Measurements from ENCODE around the gene MYBPHL. TPM values are rescaled to one million over a fixed set of nuclear protein-coding genes. Genes with fewer than 3 reads are reported as not detected.

The MYBPHL gene, protein sequence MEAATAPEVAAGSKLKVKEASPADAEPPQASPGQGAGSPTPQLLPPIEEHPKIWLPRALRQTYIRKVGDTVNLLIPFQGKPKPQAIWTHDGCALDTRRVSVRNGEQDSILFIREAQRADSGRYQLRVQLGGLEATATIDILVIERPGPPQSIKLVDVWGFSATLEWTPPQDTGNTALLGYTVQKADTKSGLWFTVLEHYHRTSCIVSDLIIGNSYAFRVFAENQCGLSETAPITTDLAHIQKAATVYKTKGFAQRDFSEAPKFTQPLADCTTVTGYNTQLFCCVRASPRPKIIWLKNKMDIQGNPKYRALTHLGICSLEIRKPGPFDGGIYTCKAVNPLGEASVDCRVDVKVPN
- not detected for total RNA-seq

DNA sequence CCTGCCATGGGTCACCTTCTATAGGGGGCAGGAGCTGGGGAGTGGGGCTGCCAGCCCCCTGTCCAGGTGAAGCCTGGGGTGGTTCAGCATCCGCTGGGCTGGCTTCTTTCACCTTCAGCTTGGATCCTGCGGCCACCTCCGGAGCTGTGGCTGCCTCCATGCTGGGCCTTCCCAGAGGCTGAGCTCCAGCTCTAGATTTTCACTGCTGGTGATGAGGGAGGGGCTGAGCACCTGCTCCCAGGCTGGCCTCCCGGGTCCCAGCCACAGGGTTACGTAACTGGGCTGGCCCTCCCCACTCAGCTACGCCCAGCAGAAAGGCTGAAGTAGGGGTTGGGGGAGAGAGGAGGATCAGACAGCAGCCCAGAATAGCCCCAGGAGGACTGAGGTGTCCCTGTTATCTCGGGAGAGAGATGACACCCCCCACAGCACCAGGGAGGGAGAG lies at the start of gene MYBPHL:
Gene MYBPHL (minus strand): TSS at position 180 of the 442 bp plus-strand sequence. CDS start 20 bp downstream, at position 160.
- ATAC-seq (no peak), DNase-seq (no peak)
- Mint-ChIP-seq H3K4me3 (no peak within 1 kb of the TSS), H3K9me3 (no peaks in the 10 kb centered on the region), H3K36me3 (ENCODE audit: insufficient read depth) (no peaks in the 10 kb centered on the region), H3K4me1 (ENCODE audit: low read depth) (no peaks in the 10 kb centered on the region), H3K27me3 (ENCODE audit: low read depth) (peaks cover 14% of the 10 kb centered on the region)

DNA sequence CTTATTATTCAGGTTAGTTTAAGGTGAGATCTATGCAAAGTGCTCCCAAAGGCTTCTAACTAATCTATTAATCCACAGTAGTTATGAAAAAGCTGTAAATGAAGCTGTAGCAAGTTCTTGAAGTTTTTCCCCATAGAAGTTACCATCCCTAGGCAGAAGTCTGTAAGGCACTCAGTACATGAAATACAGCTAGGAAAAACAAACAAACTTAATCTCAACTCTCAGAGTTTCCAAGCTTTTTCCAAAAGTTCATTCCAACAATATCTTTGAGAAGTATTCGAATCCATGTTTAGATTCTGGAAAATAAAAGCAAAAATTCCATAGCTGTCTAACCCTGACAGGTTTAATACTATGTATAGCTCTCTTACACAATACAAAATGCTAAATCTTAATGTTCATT lies 49.7 kb upstream of the MYBPHL start:
- no peak overlapping the region for H3K4me3 Mint-ChIP-seq
- no peaks in the 10 kb centered on the region for H3K9me3 Mint-ChIP-seq
- no peaks in the 10 kb centered on the region for H3K36me3 Mint-ChIP-seq (ENCODE audit: insufficient read depth)
- no peak for DNase-seq
- H3K27me3 Mint-ChIP-seq (ENCODE audit: low read depth) = peaks cover 3% of the 10 kb centered on the region
- no peaks in the 10 kb centered on the region for H3K4me1 Mint-ChIP-seq (ENCODE audit: low read depth)
- no peak for ATAC-seq

DNA sequence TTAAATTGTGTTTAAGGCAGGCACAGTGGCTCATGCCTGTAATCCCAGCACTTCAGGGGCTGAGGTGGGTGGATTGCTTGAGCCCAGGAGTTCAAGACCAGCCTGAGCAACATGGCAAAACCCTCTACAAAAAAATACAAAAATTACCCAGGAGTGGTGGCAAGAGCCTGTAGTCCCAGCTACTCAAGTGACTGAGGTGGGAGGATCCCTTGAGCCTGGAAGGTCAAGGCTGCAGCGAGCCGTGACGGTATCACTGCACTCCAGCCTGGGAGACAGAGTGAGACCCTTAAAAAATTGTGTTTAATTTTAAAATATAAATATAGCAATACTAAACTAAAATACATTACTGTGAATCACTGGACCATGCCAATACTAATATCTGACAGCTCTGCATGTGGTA lies 48.1 kb upstream of the MYBPHL start:
- Mint-ChIP-seq H3K4me3 (no peak overlapping the region), H3K36me3 (ENCODE audit: insufficient read depth) (no peaks in the 10 kb centered on the region), H3K4me1 (ENCODE audit: low read depth) (no peaks in the 10 kb centered on the region), H3K9me3 (no peaks in the 10 kb centered on the region), H3K27me3 (ENCODE audit: low read depth) (no peaks in the 10 kb centered on the region)
- DNase-seq = no peak
- ATAC-seq = no peak

DNA sequence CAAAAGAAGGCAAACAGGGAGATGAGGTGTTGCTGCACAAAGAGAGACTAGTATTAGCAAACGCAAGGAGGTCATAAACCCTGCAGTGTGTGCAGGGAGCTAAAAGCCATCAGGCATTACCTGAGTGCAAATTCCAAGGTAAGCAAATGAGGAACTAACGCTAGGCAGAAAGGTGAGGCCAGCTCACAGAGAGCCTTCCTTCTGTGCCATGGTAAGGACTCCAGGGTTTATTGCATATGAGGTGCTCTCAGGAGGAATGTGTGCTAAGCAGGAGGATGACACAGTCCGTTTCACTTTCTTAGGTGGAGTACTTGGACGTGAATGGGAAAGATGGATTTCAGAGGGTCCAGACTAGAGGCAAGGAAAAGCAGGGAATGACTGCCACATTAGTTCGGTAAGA lies 44.6 kb upstream of the MYBPHL start:
- H3K36me3 Mint-ChIP-seq (ENCODE audit: insufficient read depth) = no peaks in the 10 kb centered on the region

DNA sequence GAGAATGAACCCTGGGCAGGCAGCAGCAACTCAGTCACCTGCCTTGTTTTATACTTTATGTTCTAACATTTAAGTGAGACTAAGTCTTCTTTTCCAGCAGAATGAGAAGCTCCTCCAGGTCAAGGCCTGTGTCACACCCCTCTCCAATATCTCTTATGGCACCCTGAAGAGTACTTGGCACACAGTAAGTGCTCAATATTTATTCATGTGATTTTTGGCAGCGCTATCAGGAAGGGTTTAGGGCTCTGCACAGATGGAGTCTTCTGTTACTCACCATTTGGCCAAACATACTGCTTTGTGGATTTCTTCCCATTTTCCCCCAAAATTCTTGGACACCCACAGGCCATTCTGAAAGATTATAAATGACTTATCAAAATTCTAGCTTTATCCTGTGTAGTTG lies 43.8 kb upstream of the MYBPHL start:
- no peak overlapping the region for H3K4me3 Mint-ChIP-seq
- H3K36me3 Mint-ChIP-seq (ENCODE audit: insufficient read depth) = no peaks in the 10 kb centered on the region
- ATAC-seq = no peak
- no peaks in the 10 kb centered on the region for H3K9me3 Mint-ChIP-seq
- H3K27me3 Mint-ChIP-seq (ENCODE audit: low read depth) = no peaks in the 10 kb centered on the region
- DNase-seq = no peak
- no peaks in the 10 kb centered on the region for H3K4me1 Mint-ChIP-seq (ENCODE audit: low read depth)

More for the DNA sequence above, 44.6 kb upstream of the MYBPHL start:
- no peaks in the 10 kb centered on the region for H3K27me3 Mint-ChIP-seq (ENCODE audit: low read depth)
- DNase-seq (no peak), ATAC-seq (no peak)
- no peaks in the 10 kb centered on the region for H3K4me1 Mint-ChIP-seq (ENCODE audit: low read depth)
- no peak overlapping the region for H3K4me3 Mint-ChIP-seq
- no peaks in the 10 kb centered on the region for H3K9me3 Mint-ChIP-seq

DNA sequence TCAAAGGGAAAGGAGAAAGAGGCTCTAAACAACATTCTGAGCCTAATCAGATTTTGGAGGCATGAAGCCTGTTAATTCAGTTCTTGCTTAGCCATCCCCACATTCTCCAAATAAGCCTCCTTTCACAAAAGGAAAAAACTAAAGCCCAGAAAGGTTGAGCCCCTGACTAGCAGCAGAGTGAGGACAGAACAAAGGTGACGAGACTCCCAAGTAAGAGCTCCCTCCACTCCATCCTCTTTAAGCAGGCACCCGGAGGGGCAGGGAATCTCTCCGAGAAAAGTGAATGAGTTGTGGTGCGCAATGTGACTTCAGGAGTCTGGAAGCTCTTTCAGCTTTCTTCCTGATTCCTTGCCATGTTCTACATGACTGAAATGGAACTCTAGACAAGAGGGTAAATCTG lies 43.4 kb upstream of the MYBPHL start:
- DNase-seq (no peak), ATAC-seq (no peak)
- H3K4me1 Mint-ChIP-seq (ENCODE audit: low read depth) = no peaks in the 10 kb centered on the region
- no peaks in the 10 kb centered on the region for H3K27me3 Mint-ChIP-seq (ENCODE audit: low read depth)
- no peak overlapping the region for H3K4me3 Mint-ChIP-seq
- no peaks in the 10 kb centered on the region for H3K36me3 Mint-ChIP-seq (ENCODE audit: insufficient read depth)
- H3K9me3 Mint-ChIP-seq = no peaks in the 10 kb centered on the region

DNA sequence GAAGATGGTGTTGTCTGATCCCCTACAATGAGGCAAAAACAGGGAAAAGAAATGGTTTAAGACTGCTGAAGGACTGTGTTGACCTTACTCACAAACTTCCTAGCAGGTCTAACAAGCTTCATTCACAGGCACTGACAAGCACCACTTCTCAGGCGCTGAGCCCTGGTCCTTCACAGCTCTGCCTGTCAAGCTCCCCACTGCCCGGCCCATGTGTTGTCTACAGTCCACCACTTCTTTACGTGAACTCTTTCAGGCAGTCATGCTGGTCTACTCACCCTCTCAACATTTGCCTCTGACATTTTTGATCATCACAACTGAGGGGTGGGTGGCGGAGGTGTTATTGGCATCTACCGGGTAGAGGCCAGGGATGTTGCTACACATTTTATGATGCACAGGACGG lies 40.7 kb upstream of the MYBPHL start:
- peaks cover 9% of the 10 kb centered on the region for H3K27me3 Mint-ChIP-seq (ENCODE audit: low read depth)
- ATAC-seq (no peak), DNase-seq (no peak)
- H3K9me3 Mint-ChIP-seq = no peaks in the 10 kb centered on the region
- no peak overlapping the region for H3K4me3 Mint-ChIP-seq
- no peaks in the 10 kb centered on the region for H3K4me1 Mint-ChIP-seq (ENCODE audit: low read depth)
- H3K36me3 Mint-ChIP-seq (ENCODE audit: insufficient read depth) = no peaks in the 10 kb centered on the region

DNA sequence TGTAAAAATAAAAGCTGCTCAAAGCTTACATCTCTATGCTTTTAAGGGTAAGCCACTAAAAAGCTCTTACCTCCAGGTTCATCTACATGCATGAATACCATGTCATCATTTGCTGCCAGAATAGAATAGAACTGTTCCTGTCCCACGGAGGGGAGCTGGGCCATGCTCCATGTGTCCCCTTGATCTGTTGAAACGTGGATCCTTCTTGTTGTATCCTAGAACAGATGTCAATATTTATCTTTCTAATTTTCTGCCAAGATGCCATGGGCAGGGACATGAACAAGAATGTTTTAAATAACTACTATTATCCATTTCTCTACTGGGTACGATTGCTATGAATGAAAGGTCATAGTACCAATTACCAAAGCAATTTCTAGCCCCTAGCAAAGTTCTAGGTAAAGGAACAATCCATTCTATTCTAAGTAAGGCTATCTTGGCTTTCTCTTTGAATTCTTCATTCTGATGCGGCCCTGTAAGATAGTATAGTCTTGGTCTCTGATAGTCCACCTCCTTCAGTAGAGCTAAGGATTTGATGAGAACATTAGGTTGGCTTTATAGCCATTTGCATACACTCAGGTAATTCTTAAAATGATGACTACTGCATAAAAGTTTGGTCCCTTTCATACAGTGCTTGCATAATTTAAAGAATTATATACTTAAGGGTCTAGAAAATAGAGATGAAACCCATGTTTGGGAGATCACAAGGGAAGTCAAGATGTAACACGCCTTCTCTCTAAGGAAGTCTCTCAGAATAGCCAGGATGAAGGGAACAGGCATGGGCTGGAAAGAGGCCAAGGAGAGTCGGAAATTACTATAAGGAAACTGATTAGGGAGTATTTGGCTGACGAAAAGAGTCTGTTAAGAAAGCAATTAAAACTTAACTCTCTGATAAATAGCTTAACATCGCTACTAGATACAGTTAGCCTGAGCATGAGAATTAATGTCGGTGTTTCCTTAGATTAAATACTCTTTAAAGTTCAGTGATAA lies 35.4 kb upstream of the MYBPHL start:
- DNase-seq (no peak), ATAC-seq (no peak)
- H3K27me3 Mint-ChIP-seq (ENCODE audit: low read depth) = peaks cover 9% of the 10 kb centered on the region
- no peak overlapping the region for H3K4me3 Mint-ChIP-seq
- H3K9me3 Mint-ChIP-seq = no peaks in the 10 kb centered on the region
- H3K36me3 Mint-ChIP-seq (ENCODE audit: insufficient read depth) = no peaks in the 10 kb centered on the region
- no peaks in the 10 kb centered on the region for H3K4me1 Mint-ChIP-seq (ENCODE audit: low read depth)

DNA sequence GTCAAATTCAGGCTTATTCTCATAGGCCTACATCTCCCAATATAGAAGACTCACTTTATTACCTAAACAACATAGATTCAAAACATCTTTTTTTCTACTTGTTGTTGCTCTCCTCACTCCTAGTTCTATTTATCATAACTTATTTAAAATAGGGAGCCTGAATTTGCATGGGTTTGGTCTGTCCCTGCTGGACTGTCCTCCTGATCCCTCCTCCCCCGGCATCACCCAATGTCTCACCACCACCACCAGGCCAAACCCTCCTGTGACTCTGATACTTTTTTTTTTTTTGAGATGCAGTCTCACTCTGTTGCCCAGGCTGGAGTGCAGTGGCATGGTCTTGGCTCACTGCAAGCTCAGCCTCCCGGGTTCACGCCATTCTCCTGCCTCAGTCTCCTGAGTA lies 31.8 kb upstream of the MYBPHL start:
- no peak for ATAC-seq

DNA sequence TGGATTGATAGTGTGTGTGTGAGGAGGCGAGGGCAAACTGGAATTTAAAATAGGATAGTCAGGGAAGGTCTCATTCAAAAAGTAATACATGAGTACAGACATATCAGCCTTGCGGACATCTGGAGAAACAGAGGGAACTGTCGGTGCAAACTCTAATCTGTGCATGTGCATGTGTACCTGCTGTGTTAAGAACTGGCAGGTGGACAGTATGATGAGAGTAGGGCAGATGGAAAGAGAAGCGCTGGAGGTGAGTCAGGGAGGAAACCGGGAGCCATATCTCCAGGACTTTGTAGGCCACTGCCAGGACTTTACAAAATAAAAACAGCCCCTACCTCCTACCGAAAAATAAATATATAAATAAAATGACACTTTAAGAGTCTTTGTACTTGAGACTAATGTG lies 31.3 kb upstream of the MYBPHL start:
- H3K36me3 Mint-ChIP-seq (ENCODE audit: insufficient read depth) = no peaks in the 10 kb centered on the region
- ATAC-seq = no peak
- DNase-seq = no peak

More for the DNA sequence above, 31.8 kb upstream of the MYBPHL start:
- Mint-ChIP-seq H3K4me1 (ENCODE audit: low read depth) (no peaks in the 10 kb centered on the region), H3K36me3 (ENCODE audit: insufficient read depth) (no peaks in the 10 kb centered on the region), H3K4me3 (no peak overlapping the region), H3K27me3 (ENCODE audit: low read depth) (no peaks in the 10 kb centered on the region), H3K9me3 (no peaks in the 10 kb centered on the region)
- DNase-seq = no peak

DNA sequence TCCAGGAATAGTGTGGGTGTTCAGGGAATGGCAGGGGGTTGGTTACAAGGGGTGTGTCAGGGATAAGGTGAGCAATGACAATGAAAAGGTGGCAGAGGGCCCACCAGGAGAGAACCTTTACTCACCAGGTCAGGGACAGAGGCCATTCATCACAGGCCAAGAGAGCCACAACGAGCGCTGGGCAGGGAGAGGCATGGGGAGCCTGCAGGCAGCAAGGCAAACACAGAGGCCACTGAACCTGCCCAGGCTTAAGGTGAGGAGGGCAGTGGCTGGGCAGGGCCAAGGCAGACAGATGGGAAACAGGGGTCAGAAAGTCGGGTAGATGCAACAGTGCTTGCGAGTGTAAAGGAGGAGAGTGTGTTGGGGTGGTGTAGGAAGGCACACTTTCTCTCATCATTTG lies 28.3 kb upstream of the MYBPHL start:
- Mint-ChIP-seq H3K4me3 (no peak overlapping the region), H3K9me3 (peaks cover 14% of the 10 kb centered on the region), H3K36me3 (ENCODE audit: insufficient read depth) (peaks cover 5% of the 10 kb centered on the region), H3K27me3 (ENCODE audit: low read depth) (no peaks in the 10 kb centered on the region), H3K4me1 (ENCODE audit: low read depth) (no peaks in the 10 kb centered on the region)
- DNase-seq (no peak), ATAC-seq (no peak)

More for the DNA sequence above, 31.3 kb upstream of the MYBPHL start:
- no peaks in the 10 kb centered on the region for H3K9me3 Mint-ChIP-seq
- H3K27me3 Mint-ChIP-seq (ENCODE audit: low read depth) = no peaks in the 10 kb centered on the region
- no peak overlapping the region for H3K4me3 Mint-ChIP-seq
- H3K4me1 Mint-ChIP-seq (ENCODE audit: low read depth) = no peaks in the 10 kb centered on the region

DNA sequence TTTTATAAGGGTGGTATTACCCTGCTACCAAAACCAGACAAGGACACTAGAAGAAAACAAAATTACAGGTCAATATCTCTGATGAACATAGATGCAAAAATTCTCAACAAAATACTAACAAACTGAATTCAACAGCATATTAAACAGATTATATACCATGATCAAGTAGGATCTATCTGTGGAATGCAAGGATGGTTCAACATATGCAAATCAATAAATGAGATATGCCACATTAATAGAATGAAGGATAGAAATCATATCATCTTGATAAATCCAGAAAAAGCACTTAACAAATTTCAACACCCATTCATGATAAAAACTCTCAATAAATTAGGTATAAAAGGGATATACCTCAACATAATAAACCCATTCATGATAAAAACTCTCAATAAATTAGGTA lies 24.3 kb upstream of the MYBPHL start:
- no peak overlapping the region for H3K4me3 Mint-ChIP-seq
- peaks cover 5% of the 10 kb centered on the region for H3K36me3 Mint-ChIP-seq (ENCODE audit: insufficient read depth)
- H3K9me3 Mint-ChIP-seq = peaks cover 19% of the 10 kb centered on the region
- ATAC-seq (no peak), DNase-seq (no peak)
- H3K27me3 Mint-ChIP-seq (ENCODE audit: low read depth) = peaks cover 1% of the 10 kb centered on the region
- no peaks in the 10 kb centered on the region for H3K4me1 Mint-ChIP-seq (ENCODE audit: low read depth)

DNA sequence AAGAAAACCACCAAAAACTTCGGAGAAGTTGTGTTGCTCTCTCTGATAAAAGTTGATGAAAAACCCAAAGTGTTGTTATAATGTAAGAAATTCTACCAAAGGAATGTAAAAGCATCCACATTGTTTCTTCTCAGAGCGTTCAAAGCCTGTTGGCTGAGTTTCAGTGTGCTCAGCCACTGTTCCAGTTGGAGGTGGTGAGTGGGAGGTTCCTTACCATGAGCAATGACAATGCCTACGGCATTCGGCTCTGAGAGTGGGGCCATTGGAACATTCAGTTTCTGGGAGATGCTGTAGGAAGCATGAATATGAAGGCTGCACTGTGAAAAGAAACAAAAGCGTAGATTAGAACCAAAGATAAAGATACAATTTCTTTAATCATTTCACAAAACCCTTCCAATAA lies 20.5 kb upstream of the MYBPHL start:
- DNase-seq (no peak), ATAC-seq (no peak)
- H3K4me1 Mint-ChIP-seq (ENCODE audit: low read depth) = no peaks in the 10 kb centered on the region
- H3K27me3 Mint-ChIP-seq (ENCODE audit: low read depth) = peaks cover 3% of the 10 kb centered on the region
- peaks cover 5% of the 10 kb centered on the region for H3K36me3 Mint-ChIP-seq (ENCODE audit: insufficient read depth)
- peaks cover 19% of the 10 kb centered on the region for H3K9me3 Mint-ChIP-seq
- no peak overlapping the region for H3K4me3 Mint-ChIP-seq

DNA sequence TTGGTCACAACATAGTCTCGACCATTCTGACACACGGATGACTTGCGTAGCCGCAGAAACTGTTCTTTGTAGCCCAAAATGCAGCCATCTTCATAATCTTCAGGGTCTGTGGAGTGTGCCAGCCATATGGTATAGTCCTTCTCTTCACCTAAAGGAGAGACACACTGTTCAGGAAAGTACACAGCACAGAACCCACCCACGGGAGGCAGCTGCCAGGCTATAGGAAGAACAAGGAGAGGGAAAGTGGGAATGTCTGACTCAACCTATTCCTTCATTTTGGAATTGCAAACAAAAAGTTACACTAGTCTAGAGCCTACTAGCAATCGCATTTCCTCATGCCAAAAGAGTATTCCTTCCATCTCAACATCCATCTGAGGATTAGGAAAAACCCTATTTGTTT lies 16.2 kb upstream of the MYBPHL start:
- H3K36me3 Mint-ChIP-seq (ENCODE audit: insufficient read depth) = no peaks in the 10 kb centered on the region
- no peak overlapping the region for H3K4me3 Mint-ChIP-seq
- DNase-seq (no peak), ATAC-seq (no peak)
- peaks cover 3% of the 10 kb centered on the region for H3K27me3 Mint-ChIP-seq (ENCODE audit: low read depth)
- no peaks in the 10 kb centered on the region for H3K9me3 Mint-ChIP-seq
- H3K4me1 Mint-ChIP-seq (ENCODE audit: low read depth) = no peaks in the 10 kb centered on the region

DNA sequence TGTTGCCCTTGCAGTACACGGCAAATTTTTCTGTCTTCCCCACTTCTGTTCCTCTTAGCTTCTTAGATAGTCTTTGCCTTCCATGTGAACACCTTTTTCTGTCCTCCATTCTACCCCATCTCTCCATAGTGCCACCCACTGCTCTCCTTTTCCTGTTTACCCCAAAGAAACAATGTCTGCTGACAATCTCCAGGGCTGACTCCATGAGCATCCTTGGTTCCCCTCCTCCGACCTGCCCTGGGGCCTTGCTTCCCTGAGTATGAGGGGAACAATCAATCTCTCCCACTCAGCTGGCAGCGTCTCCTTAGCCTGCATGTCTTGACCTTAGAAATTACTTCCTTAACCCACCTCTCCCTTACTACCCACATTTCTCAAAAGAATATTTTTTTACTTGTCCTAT lies 12.3 kb upstream of the MYBPHL start:
- Mint-ChIP-seq H3K36me3 (ENCODE audit: insufficient read depth) (no peaks in the 10 kb centered on the region), H3K4me3 (no peak overlapping the region), H3K27me3 (ENCODE audit: low read depth) (no peaks in the 10 kb centered on the region), H3K4me1 (ENCODE audit: low read depth) (no peaks in the 10 kb centered on the region), H3K9me3 (no peaks in the 10 kb centered on the region)
- DNase-seq (no peak), ATAC-seq (no peak)
